Measurements from ENCODE around the gene TUBGCP3. TPM values are rescaled to one million over a fixed set of nuclear protein-coding genes. Genes with fewer than 3 reads are reported as not detected.

TUBGCP3 gene
- total and polyA plus RNA-seq, 2 experiments from 2014 or later: 12.5 to 12.9 TPM

DNA sequence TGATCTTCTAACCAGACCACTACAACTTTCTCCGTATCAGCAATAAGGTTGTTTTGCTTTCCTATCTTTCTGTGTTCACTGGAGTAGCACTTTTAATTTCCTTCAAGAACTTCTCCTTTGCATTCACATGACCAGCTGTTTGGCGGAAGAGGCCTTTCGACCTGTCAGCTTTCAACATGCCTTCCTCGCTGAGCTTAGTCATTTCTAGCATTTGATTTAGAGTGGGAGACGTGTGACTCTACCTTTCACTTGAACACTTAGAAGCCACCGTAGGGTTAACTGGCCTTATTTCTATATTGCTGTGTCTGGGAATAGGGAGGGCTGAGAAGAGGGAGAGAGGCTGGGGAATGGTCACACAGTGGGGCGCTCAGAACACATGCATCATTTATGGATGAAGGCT lies 104.7 kb downstream of the TUBGCP3 start:
- TF ChIP-seq, protein P1, sequence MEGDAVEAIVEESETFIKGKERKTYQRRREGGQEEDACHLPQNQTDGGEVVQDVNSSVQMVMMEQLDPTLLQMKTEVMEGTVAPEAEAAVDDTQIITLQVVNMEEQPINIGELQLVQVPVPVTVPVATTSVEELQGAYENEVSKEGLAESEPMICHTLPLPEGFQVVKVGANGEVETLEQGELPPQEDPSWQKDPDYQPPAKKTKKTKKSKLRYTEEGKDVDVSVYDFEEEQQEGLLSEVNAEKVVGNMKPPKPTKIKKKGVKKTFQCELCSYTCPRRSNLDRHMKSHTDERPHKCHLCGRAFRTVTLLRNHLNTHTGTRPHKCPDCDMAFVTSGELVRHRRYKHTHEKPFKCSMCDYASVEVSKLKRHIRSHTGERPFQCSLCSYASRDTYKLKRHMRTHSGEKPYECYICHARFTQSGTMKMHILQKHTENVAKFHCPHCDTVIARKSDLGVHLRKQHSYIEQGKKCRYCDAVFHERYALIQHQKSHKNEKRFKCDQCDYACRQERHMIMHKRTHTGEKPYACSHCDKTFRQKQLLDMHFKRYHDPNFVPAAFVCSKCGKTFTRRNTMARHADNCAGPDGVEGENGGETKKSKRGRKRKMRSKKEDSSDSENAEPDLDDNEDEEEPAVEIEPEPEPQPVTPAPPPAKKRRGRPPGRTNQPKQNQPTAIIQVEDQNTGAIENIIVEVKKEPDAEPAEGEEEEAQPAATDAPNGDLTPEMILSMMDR (IDR thresholded peaks at IDR 0.05; ENCODE audit: low read depth, low read length): no peak

DNA sequence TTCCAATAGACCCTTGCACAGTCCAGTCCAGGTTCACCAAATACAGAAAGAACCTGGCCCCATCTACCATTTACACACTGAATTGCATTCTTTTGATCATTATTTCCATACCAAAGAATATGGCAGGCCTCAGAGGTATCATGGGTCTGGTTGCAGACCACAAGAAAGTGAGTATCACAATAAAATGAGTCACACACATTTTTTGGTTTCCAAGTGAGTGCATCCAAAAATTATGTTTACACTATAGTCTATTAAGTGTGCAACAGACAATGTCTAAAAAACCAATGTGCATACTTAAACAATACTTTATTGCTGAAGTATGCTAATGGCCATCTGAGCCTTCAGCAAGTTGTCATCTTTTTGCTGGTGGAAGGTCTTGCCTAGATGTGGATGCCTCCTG lies 106.5 kb downstream of the TUBGCP3 start:
- Histone ChIP-seq H3K9me3 (ENCODE audit: low read depth) (no peaks in the 10 kb centered on the region), H3K36me3 (peaks cover 4% of the 10 kb centered on the region), H3K4me3 (no peak overlapping the region), H3K4me1 (ENCODE audit: low read depth) (peaks cover 3% of the 10 kb centered on the region), H3K27me3 (no peaks in the 10 kb centered on the region), H3K27ac (no peak overlapping the region)
- TF ChIP-seq, protein P1 (IDR thresholded peaks at IDR 0.05; ENCODE audit: low read depth, low read length): no peak
- no peak for DNase-seq (ENCODE audit: low read depth in 1 of 2, low spot score in 1 of 2)

More for the DNA sequence above, 104.7 kb downstream of the TUBGCP3 start:
- Histone ChIP-seq H3K4me3 (no peak overlapping the region), H3K9me3 (ENCODE audit: low read depth) (no peaks in the 10 kb centered on the region), H3K27me3 (no peaks in the 10 kb centered on the region), H3K4me1 (ENCODE audit: low read depth) (peaks cover 14% of the 10 kb centered on the region), H3K27ac (no peak overlapping the region), H3K36me3 (peaks cover 4% of the 10 kb centered on the region)
- no peak for DNase-seq (ENCODE audit: low read depth in 1 of 2, low spot score in 1 of 2)

DNA sequence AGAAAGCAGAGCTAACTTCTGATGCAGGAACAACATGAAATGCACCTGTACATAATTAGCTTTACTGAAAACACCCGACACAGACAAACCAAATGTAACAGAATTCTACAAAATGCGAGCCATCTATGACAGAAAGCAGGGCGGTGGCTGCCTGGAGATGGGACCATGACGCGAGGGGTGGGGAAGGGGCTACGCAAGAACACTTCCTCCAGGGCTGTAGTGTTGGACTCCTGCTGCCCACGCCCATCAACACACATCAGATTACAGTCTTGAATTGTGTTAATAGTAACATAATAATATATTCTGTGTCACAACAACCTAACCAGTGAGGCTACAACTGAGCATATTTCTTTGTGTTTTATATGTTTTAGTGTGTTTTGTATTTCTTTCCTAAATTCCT lies 108.6 kb downstream of the TUBGCP3 start:
- Histone ChIP-seq H3K4me1 (ENCODE audit: low read depth) (no peaks in the 10 kb centered on the region), H3K4me3 (no peak overlapping the region), H3K36me3 (no peaks in the 10 kb centered on the region), H3K27me3 (no peaks in the 10 kb centered on the region), H3K27ac (no peak overlapping the region), H3K9me3 (ENCODE audit: low read depth) (no peaks in the 10 kb centered on the region)
- DNase-seq (ENCODE audit: low read depth in 1 of 2, low spot score in 1 of 2): no peak
- TF ChIP-seq, protein P1 (IDR thresholded peaks at IDR 0.05; ENCODE audit: low read depth, low read length): no peak

DNA sequence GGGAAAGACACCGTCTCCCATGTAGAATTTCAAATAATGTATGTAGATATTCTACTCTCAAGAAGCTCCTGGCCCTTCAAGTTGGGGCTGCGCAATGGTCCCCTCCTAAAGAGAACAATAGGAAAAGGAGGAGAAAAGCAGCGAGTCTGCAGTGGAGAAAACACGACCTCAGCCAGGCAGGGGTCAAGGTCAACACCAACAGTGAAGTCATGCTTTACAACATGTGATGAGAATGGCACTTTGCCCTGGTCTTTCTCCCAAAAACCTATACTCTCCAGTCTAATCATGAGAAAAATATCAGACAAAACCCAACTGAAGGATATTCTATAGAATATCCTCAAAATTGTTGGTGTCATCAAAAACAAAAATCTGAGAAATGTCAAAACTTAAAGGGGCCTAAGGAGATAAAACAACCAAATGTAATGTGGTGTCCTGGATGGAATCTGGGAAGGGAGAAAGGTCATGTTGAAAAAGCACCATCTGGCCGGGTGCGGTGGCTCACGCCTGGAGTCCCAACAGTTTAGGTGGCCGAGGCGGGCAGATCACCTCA lies 110.8 kb downstream of the TUBGCP3 start:
- Histone ChIP-seq H3K4me1 (ENCODE audit: low read depth) (no peaks in the 10 kb centered on the region), H3K4me3 (no peak overlapping the region), H3K27ac (no peak overlapping the region), H3K36me3 (no peaks in the 10 kb centered on the region), H3K9me3 (ENCODE audit: low read depth) (no peaks in the 10 kb centered on the region), H3K27me3 (no peaks in the 10 kb centered on the region)
- TF ChIP-seq, protein P1 (IDR thresholded peaks at IDR 0.05; ENCODE audit: low read depth, low read length): no peak
- no peak for DNase-seq (ENCODE audit: low read depth in 1 of 2, low spot score in 1 of 2)

DNA sequence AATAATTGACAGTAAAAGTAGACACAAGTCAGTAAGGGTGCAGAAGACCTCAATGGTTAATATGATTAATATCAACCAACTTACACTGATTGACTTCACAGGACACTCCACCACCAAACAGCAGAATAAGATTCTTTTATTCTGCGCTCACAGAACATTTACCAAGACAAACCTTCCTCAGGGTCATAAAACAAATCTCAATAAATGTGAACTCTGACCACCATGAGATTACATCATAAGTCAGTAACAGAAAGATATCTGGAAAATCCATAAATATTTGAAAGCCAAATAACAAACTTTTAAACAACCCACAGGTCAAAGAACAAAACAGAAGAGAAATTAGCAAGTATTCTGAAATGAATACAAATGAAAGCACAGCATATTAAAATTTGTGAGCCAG lies 112.1 kb downstream of the TUBGCP3 start:
- Histone ChIP-seq H3K4me3 (no peak overlapping the region), H3K27ac (no peak overlapping the region), H3K27me3 (no peaks in the 10 kb centered on the region), H3K36me3 (no peaks in the 10 kb centered on the region), H3K9me3 (ENCODE audit: low read depth) (no peaks in the 10 kb centered on the region), H3K4me1 (ENCODE audit: low read depth) (no peaks in the 10 kb centered on the region)
- DNase-seq (ENCODE audit: low read depth in 1 of 2, low spot score in 1 of 2): no peak
- TF ChIP-seq, protein P1 (IDR thresholded peaks at IDR 0.05; ENCODE audit: low read depth, low read length): no peak

All from cardiac muscle cell (in vitro differentiated cells and primary cell).